ENCODE measurements around the gene TEX9. TPM values are rescaled to one million over a fixed set of nuclear protein-coding genes. Genes with fewer than 3 reads are reported as not detected.

The TEX9 gene
- total RNA-seq, 1 experiment from 2014 or later = 4.1 TPM

- in situ Hi-C loops (cut with HindIII; ENCODE audit: low pct_unique_long_range_greater_than_20kb, low sequenced_read_pairs) (no loop called here), intact Hi-C loops (cut with micrococcal nuclease; ENCODE audit: unreplicated experiment) (no loop called here)
- Histone ChIP-seq H3K27ac (ENCODE audit: low read length) (no peak overlapping the region), H3K27me3 (ENCODE audit: control insufficient read depth, insufficient read depth, low read length) (peaks cover 3% of the 10 kb centered on the region), H3K4me3 (ENCODE audit: low read depth in 2 of 2, low read length in 2 of 2) (no peak overlapping the region), H3K36me3 (ENCODE audit: control insufficient read depth, insufficient read depth, low read length) (no peaks in the 10 kb centered on the region), H3K9me3 (ENCODE audit: control insufficient read depth, insufficient read depth, low read depth, low read length) (no peaks in the 10 kb centered on the region), H3K4me1 (ENCODE audit: control insufficient read depth, insufficient read depth, low read length) (no peaks in the 10 kb centered on the region)
- CTCF ChIA-PET = no interaction called here
- DNase-seq (ENCODE audit: low read depth, low spot score) (no peak), ATAC-seq (no peak)
- TF ChIP-seq TCF7L2 (IDR thresholded peaks at IDR 0.05; ENCODE audit: low read depth, low read length) = no peak
- no peak for TF ChIP-seq CTCF (IDR thresholded peaks at IDR 0.05)
- no peak for TF ChIP-seq REST (IDR thresholded peaks at IDR 0.05; ENCODE audit: insufficient read depth in 1 of 2, low read depth in 2 of 2, low read length in 1 of 2)
- no peak for TF ChIP-seq SIN3A (IDR thresholded peaks at IDR 0.05; ENCODE audit: borderline replicate concordance, insufficient read depth, low read depth, low read length)
- no peak for TF ChIP-seq POLR2AphosphoS5 (IDR thresholded peaks at IDR 0.05; ENCODE audit: low read depth, low read length)
- POLR2A ChIA-PET = no interaction called here
- no TSS peak for BruUV-seq (replicated peaks)
These were observed 107.1 kb downstream of the TEX9 start for GRCh38 chr15:56472278-56472677.

- DNase-seq (ENCODE audit: low read depth, low spot score) = no peak
- intact Hi-C loops (cut with micrococcal nuclease; ENCODE audit: unreplicated experiment) (no loop called here), in situ Hi-C loops (cut with HindIII; ENCODE audit: low pct_unique_long_range_greater_than_20kb, low sequenced_read_pairs) (no loop called here)
- CTCF ChIA-PET = no interaction called here
- TF ChIP-seq TCF7L2 (IDR thresholded peaks at IDR 0.05; ENCODE audit: low read depth, low read length) (no peak), SIN3A (IDR thresholded peaks at IDR 0.05; ENCODE audit: borderline replicate concordance, insufficient read depth, low read depth, low read length) (no peak), REST (IDR thresholded peaks at IDR 0.05; ENCODE audit: insufficient read depth in 1 of 2, low read depth in 2 of 2, low read length in 1 of 2) (no peak), CTCF (IDR thresholded peaks at IDR 0.05) (no peak), POLR2AphosphoS5 (IDR thresholded peaks at IDR 0.05; ENCODE audit: low read depth, low read length) (no peak)
- POLR2A ChIA-PET = no interaction called here
- no TSS peak for BruUV-seq (replicated peaks)
- Histone ChIP-seq H3K27me3 (ENCODE audit: control insufficient read depth, insufficient read depth, low read length) (peaks cover 3% of the 10 kb centered on the region), H3K36me3 (ENCODE audit: control insufficient read depth, insufficient read depth, low read length) (no peaks in the 10 kb centered on the region), H3K27ac (ENCODE audit: low read length) (no peak overlapping the region), H3K9me3 (ENCODE audit: control insufficient read depth, insufficient read depth, low read depth, low read length) (no peaks in the 10 kb centered on the region), H3K4me1 (ENCODE audit: control insufficient read depth, insufficient read depth, low read length) (no peaks in the 10 kb centered on the region), H3K4me3 (ENCODE audit: low read depth in 2 of 2, low read length in 2 of 2) (no peak overlapping the region)
- no peak for ATAC-seq
These were observed 107.8 kb downstream of the TEX9 start for GRCh38 chr15:56473017-56473416.

All from Panc1 (cell line).